GM21381 (cell line): ENCODE measurements around the gene CPXM2.

Experiments
- ATAC-seq: cut with Tn5 transposase; IDR thresholded peaks from one replicate; pipeline ENCODE4 v1.9.1; 2021; ENCODE audit warnings: mild to moderate bottlenecking, moderate library complexity; ENCODE audit not compliant: unreplicated experiment

The CPXM2 gene

DNA sequence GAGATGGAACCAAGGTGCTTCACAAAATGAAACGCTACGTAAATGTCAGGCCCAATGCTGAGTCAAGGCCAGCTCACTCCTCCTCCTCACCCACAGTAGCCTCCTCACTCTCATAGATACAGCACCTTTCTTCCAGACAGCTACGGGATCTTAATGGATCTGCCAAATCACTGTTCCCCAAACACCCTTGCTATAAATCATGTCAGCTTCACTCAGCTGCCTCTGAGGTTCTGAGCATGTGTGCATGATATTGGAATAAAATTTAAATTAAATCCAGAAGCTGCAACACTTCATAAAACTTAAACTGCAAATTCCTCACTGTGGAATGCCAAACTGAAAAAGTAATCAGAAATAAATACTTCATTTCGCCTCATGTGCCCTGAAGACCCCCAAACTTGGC lies 14.7 kb upstream of the CPXM2 start:
- no peak for ATAC-seq

DNA sequence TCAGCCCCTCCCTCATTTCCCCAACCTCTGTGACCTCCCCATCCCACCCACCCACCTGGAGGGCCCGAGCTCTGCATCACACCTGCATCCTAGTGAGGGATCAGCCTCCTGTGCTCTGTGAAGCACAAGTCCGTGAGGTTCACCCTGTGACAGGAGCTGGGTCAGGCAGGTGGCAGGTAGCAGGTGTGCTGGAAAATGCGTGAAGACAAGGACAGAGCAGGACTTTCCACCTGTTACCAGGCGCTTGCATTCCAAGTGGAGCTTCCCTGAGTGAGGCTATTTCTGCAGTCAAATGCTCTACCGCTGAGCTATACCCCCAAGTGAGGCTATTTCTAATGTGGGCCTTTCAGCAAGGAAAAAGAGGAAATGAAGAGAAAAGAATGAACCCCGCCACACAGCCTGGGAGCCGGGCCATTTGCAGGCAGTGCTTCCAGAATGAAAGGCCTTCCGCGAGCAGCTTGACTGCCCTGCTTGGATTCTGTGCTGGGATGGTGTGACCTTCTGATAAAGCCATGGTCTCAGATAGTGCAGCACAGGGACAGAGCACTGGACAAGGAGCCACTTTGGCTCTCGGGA lies 13.3 kb upstream of the CPXM2 start:
- no peak for ATAC-seq

DNA sequence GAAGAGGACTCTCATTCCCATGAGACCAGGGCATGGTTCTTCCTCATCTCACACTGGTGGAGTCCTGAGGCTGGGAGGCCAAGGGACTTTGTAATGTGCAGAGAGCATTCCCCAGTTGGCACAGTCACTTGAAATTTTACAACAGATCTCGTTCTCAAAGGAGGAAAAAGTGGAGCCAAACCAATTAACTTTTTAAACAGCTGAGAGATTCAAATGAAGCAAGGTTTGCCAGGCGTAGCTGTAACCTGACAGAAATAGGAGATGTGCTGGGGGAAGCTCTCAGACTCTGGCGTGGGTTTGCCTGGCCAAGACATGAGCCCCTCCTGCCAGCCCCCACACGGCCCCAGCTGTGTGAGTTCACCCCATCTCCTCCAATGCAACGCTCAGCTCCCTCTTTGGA lies 12.0 kb upstream of the CPXM2 start:
- no peak for ATAC-seq

DNA sequence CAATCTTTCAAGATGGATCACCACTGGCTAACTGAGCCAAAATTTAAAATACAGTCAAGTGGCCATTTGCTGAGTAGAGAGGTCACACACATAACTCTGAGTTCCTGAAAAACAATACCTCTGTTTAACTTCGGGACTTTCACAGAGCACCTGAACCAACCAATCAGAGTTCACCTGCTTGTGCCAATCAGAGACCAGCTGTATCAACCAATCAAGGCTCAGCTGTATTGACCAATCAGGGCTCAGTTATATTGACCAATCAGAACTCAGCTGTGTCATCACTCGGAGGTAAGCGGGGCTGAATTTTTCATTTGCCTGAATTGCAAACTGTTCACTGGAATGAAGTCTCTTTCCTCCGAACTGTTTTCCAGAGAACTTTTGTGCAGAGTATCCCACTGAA lies 10.0 kb upstream of the CPXM2 start:
- ATAC-seq = no peak

GRCh38 chr10:123897146-123897545 lies 5.5 kb upstream of the CPXM2 start:
- ATAC-seq = no peak

GRCh38 chr10:123896246-123896927 lies 4.8 kb upstream of the CPXM2 start:
- no peak for ATAC-seq

DNA sequence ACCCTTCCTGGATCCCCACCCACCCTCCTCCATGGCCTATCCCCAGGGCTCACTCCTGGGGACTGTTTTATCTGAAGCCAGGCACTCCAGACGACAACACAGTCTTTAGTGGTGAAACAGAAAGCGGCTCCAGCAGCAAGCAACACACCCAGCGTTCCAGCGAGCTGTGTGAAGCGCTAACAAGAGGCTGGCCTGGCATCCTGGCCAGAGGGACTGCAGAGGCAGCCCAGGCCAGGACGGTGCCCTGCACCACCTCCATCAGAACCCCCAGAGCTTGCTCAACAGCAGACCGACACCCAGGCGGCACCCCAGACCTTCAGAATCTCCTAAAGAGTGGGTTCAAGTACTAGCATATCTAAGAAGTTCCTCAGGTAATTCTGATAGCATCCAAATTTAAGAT lies 2.0 kb upstream of the CPXM2 start:
- no peak for ATAC-seq

- ATAC-seq = no peak
These were observed 857 bp downstream of the CPXM2 start for GRCh38 chr10:123890756-123891143.

GRCh38 chr10:123890226-123890625 lies 1.4 kb downstream of the CPXM2 start:
- no peak for ATAC-seq

GRCh38 chr10:123889821-123890220 lies 1.8 kb downstream of the CPXM2 start:
- ATAC-seq = no peak

- no peak for ATAC-seq
These were observed 2.9 kb downstream of the CPXM2 start for GRCh38 chr10:123888751-123889150.

- no peak for ATAC-seq
These were observed 3.4 kb downstream of the CPXM2 start for GRCh38 chr10:123888256-123888655.

DNA sequence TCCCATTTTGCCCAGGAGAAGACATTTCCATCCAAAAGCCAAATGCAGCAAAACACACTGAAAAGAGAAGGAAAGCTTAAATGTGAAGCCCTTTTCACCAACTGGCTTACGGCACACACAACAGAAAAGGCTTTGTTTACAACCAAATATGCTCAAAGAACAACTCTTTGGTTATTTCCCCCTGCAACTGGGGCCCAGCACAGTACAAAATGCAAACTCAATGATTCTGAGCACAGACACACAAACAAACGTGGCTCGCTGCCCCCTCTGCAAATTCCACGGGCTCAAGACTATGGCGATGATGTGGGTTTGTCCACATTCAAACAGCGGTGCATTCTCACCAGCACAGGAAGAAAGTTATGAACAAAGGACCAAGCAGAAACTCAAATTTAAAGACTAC lies 5.3 kb downstream of the CPXM2 start:
- ATAC-seq = no peak

DNA sequence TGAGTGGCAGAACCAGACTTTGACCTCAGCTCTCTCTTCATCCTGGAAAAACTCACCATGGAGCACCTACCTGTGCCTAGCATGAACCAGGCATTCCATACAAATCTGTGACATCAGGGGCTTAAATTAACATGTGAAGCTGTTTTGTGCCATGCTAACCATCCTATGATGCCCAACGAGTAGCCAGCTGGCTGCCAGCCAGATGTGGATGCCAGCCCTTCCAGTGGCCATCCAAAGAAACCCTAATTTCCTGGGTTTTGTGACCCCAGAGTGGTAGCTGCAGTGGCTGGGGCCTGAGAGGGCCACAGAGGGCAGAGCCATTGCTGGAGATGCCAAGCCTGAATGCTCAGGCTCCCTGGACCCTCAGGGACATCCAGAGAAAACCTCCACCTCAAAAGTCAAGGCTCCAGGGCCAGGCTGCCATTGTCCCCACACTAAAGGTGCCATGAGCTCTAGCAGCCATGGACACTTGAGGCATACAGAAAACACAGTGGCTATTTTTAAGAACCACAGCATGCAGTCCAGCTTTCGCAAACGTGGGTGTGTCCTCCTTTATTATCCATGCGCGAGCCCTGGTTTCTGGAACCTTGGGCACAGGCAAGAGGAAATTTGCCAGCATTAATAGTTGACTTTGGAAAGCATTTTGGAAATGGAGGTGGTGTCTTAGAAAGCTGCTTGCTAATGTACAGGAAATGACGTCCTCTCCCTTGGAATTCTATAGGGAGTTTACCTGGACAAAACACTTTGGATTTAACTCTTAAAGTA lies 6.0 kb downstream of the CPXM2 start:
- no peak for ATAC-seq

GRCh38 chr10:123884907-123885381 lies 6.7 kb downstream of the CPXM2 start:
- ATAC-seq = no peak

GRCh38 chr10:123884351-123884906 lies 7.2 kb downstream of the CPXM2 start:
- ATAC-seq = no peak

GRCh38 chr10:123883673-123884320 lies 7.8 kb downstream of the CPXM2 start:
- no peak for ATAC-seq

DNA sequence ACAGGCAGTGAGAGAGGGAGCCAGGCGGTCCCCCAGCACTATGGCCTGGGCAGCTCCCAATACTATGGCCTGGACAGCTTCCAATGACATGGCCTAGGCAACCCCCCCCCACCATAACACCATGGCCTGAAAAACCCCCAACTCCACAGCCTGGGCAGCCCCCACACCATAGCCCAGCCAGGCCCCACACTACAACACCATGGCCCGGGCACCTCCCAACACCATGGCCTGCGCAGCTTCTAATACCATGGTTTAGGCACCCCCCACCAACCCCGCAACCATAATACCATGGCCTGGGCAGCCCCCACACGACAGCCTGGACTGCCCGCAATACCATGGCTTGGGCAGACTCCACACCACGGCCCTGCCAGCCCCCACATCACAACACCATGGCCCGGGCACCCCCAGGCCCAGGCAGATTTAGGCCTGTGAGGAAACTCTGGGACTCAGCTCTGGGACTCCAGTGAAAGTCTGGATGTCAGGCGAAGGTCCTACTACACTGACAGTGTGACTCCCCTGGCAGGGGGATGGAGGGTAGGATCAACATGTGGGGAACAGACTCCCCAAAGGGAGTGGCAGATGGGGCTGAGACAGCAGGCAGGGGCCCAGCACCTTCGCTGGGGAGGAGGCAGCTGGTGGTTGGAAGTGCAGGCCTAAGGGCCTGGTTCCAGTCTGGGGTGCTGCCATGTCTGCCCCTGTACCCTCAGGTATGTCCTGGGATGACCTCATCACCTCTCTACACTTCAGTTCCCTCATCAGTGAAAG lies 8.7 kb downstream of the CPXM2 start:
- no peak for ATAC-seq

DNA sequence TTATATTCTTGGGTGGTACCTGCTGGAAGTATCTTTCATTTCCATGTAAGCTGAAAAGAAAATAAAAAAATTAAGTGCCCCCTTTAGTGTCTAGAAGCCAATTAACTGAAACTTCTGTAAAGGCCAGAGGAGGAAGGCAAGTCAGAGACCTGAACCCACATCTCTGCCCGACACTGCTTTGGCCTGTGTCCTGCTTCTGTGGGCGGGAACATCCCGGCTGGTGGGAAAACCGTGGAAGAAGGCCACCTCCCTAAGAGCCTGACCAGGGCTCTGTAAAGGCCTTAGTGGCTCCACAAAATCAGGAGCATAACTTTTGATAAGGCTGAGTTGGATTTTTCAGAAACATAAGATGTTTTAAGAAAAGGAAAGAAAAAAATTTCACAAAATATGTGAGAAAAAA lies 9.4 kb downstream of the CPXM2 start:
- ATAC-seq = no peak

GRCh38 chr10:123879606-123880257 lies 11.9 kb downstream of the CPXM2 start:
- ATAC-seq = no peak
